Peyer's patch (tissue), 4 donors: ENCODE data around the gene ZNF785. TPM values are rescaled to one million over a fixed set of nuclear protein-coding genes. Genes with fewer than 3 reads are reported as not detected.

ENCODE experiments used
- DNase-seq, 3 donors: peaks; one replicate each; pipeline ENCODE4 v3.0.0-alpha.2; 2017 to 2019
- H3K27ac ChIP-seq, 4 donors: fragments of 200-600 bp; sonication (generic); one replicate each; pipeline ENCODE4 v1.5.1; 2016 to 2019
- H3K27me3 ChIP-seq, 2 donors: fragments of 200-600 bp; sonication (generic); one replicate each; pipeline ENCODE4 v1.5.1; 2019
- H3K36me3 ChIP-seq, 3 donors: fragments of 200-600 bp; sonication (generic); one replicate each; pipeline ENCODE4 v1.5.1; 2016 to 2019
- H3K4me1 ChIP-seq, 4 donors: fragments of 200-600 bp; sonication (generic); one replicate each; pipeline ENCODE4 v1.5.1; 2016 to 2019
- H3K4me3 ChIP-seq, 4 donors: fragments of 200-600 bp; sonication (generic); 1 replicate in 3 of 4; 2 replicates in 1 of 4; pipeline ENCODE4 v1.5.1; 2016 to 2019; ENCODE audit warnings: mild to moderate bottlenecking in 1 of 4
- H3K9me3 ChIP-seq, 4 donors: fragments of 200-600 bp; sonication (generic); one replicate each; pipeline ENCODE4 v1.5.1; 2016 to 2019; ENCODE audit warnings: mild to moderate bottlenecking in 1 of 4
- CTCF ChIP-seq, 6 experiments: fragments of 450-650 bp in 4 of 6; fragments of 200-600 bp in 2 of 6; sonication (generic) in 1 of 6; IDR thresholded peaks; one replicate each; pipeline ENCODE4 v1.5.1; 2017 to 2019; ENCODE audit warnings: antibody characterized with exemption in 6 of 6, mild to moderate bottlenecking in 3 of 6, moderate library complexity in 1 of 6
- POLR2A ChIP-seq, 2 donors: fragments of 450-650 bp; IDR thresholded peaks; one replicate each; pipeline ENCODE4 v1.5.1; 2017; ENCODE audit warnings: antibody characterized with exemption in 2 of 2, mild to moderate bottlenecking in 2 of 2, moderate library complexity in 2 of 2
- small RNA-seq, 2 donors: library from RNA; depleted of rRNA; stranded (forward); fragments of <200 nt; gene quantifications; one replicate each; pipeline ENCODE3, GENCODE V24; 2016
- total RNA-seq, 4 donors: library from RNA; depleted of rRNA; stranded (reverse); fragments of >200 nt; gene quantifications; one replicate each; pipeline ENCODE4 v1.1.0, GENCODE V29; 2016

The ZNF785 gene
- total RNA-seq, 4 donors from 2014 or later: 13.7 to 55.0 (median 29.3) TPM

GRCh38 chr16:30533748-30534367, 51.6 kb downstream of the ZNF785 start:
- Histone ChIP-seq H3K4me1 (peaks cover 0 to 19% (median 0%) of the 10 kb centered on the region in 4 donors), H3K27me3 (no peaks in the 10 kb centered on the region), H3K9me3 (no peaks in the 10 kb centered on the region), H3K36me3 (peaks cover 0 to 15% (median 0%) of the 10 kb centered on the region in 3 donors), H3K4me3 (peak overlapping the region; percentile 54 to 79 (median 72)), H3K27ac (peak overlapping the region; percentile 90 to 96 (median 94))
- TF ChIP-seq CTCF (IDR thresholded peaks at IDR 0.05): no peak
- no peak for TF ChIP-seq POLR2A (IDR thresholded peaks at IDR 0.05)
- no peak for DNase-seq

- TF ChIP-seq POLR2A (IDR thresholded peaks at IDR 0.05) (no peak), CTCF (IDR thresholded peaks at IDR 0.05) (no peak)
- Histone ChIP-seq H3K4me1 (peaks cover 0 to 19% (median 0%) of the 10 kb centered on the region in 4 donors), H3K36me3 (peaks cover 0 to 15% (median 0%) of the 10 kb centered on the region in 3 donors), H3K9me3 (no peaks in the 10 kb centered on the region), H3K27me3 (no peaks in the 10 kb centered on the region), H3K27ac (no peak overlapping the region), H3K4me3 (peak overlapping the region in 2 of 4 donors; percentile 71 to 79)
- no peak for DNase-seq
These were observed 52.4 kb downstream of the ZNF785 start for GRCh38 chr16:30533146-30533522.

- H3K27ac ChIP-seq: no peak overlapping the region
- no peaks in the 10 kb centered on the region for H3K27me3 ChIP-seq
- TF ChIP-seq CTCF (IDR thresholded peaks at IDR 0.05): no peak
- no peak for TF ChIP-seq POLR2A (IDR thresholded peaks at IDR 0.05)
These were observed 53.0 kb downstream of the ZNF785 start for GRCh38 chr16:30532285-30533145.

More at GRCh38 chr16:30532285-30533145, 53.0 kb downstream of the ZNF785 start:
- Histone ChIP-seq H3K4me3 (no peak overlapping the region), H3K36me3 (peaks cover 0 to 15% (median 0%) of the 10 kb centered on the region in 3 donors), H3K9me3 (no peaks in the 10 kb centered on the region), H3K4me1 (peaks cover 0 to 26% (median 0%) of the 10 kb centered on the region in 4 donors)
- no peak for DNase-seq

Small RNA genes within 50 kb of the gene (small RNA-seq; reads per million reads assigned to genes)
- 0 reads per million in 2 donors for gene AC093249.1
- gene AC093249.4: 0 reads per million in 2 donors

Other genes starting within 250 kb of the ZNF785 start
- 10 to 100 TPM; 32.2 to 39.9 (median 35.3) TPM for gene CD2BP2, start 230.4 kb downstream of the ZNF785 start, total RNA-seq
- gene TBC1D10B, start 215.2 kb downstream of the ZNF785 start, total RNA-seq: 10 to 100 TPM; 37.1 to 58.2 (median 48.9) TPM
- gene MYL11, start 210.9 kb downstream of the ZNF785 start, total RNA-seq: not detected
- 10 to 100 TPM in 2 of 4 donors, 1 to 10 TPM in 2; 7.2 to 65.2 (median 9.8) TPM for gene SEPTIN1, start 203.1 kb downstream of the ZNF785 start, total RNA-seq
- gene ZNF48, start 190.3 kb downstream of the ZNF785 start, total RNA-seq: 1 to 10 TPM; 4.2 to 9.7 (median 7.1) TPM
- gene ZNF771, start 178.1 kb downstream of the ZNF785 start, total RNA-seq: 10 to 100 TPM in 2 of 4 donors, 1 to 10 TPM in 2; 5.4 to 15.7 (median 8.5) TPM
- 10 to 100 TPM; 20.7 to 33.3 (median 27.6) TPM for gene DCTPP1, start 155.7 kb downstream of the ZNF785 start, total RNA-seq
- gene SEPHS2, start 139.8 kb downstream of the ZNF785 start, total RNA-seq: 100 to 1,000 TPM in 2 of 4 donors, 10 to 100 TPM in 2; 47.9 to 130 (median 106) TPM
- gene ITGAL, start 113.0 kb downstream of the ZNF785 start, total RNA-seq: 10 to 100 TPM in 3 of 4 donors, 1 to 10 TPM in 1; 4.3 to 52.0 (median 13.0) TPM
- 10 to 100 TPM; 19.8 to 64.8 (median 54.1) TPM for gene ZNF768, start 59.1 kb downstream of the ZNF785 start, total RNA-seq
- gene ZNF747, start 50.8 kb downstream of the ZNF785 start, total RNA-seq: 10 to 100 TPM; 12.4 to 22.8 (median 19.1) TPM
- gene ZNF764, start 27.3 kb downstream of the ZNF785 start, total RNA-seq: 10 to 100 TPM in 3 of 4 donors, 1 to 10 TPM in 1; 5.8 to 22.5 (median 19.8) TPM
- 10 to 100 TPM; 38.6 to 53.3 (median 41.1) TPM for gene ZNF688, start 14.0 kb downstream of the ZNF785 start, total RNA-seq
- 10 to 100 TPM in 2 of 4 donors, 1 to 10 TPM in 2; 7.5 to 12.5 (median 9.9) TPM for gene ZNF689, start 24.7 kb upstream of the ZNF785 start, total RNA-seq
- 100 to 1,000 TPM in 1 of 4 donors, 10 to 100 TPM in 3; 45.5 to 107 (median 65.0) TPM for gene PRR14, start 65.3 kb upstream of the ZNF785 start, total RNA-seq
- 100 to 1,000 TPM in 1 of 4 donors, 10 to 100 TPM in 3; 51.2 to 167 (median 72.2) TPM for gene FBRS, start 72.7 kb upstream of the ZNF785 start, total RNA-seq
- gene SRCAP, start 113.5 kb upstream of the ZNF785 start, total RNA-seq: 100 to 1,000 TPM in 1 of 4 donors, 10 to 100 TPM in 3; 50.4 to 109 (median 81.8) TPM
- 10 to 100 TPM; 38.9 to 94.1 (median 57.7) TPM for gene PHKG2, start 162.7 kb upstream of the ZNF785 start, total RNA-seq
- gene CFAP119, start 176.4 kb upstream of the ZNF785 start, total RNA-seq: 10 to 100 TPM in 1 of 4 donors, 1 to 10 TPM in 3; 2.9 to 17.3 (median 4.2) TPM
- 100 to 1,000 TPM in 1 of 4 donors, 10 to 100 TPM in 3; 45.0 to 115 (median 73.0) TPM for gene RNF40, start 176.6 kb upstream of the ZNF785 start, total RNA-seq
- gene ZNF629, start 201.5 kb upstream of the ZNF785 start, total RNA-seq: 10 to 100 TPM; 10.9 to 28.7 (median 19.0) TPM